Measurements from ENCODE around the gene PKNOX1. TPM values are rescaled to one million over a fixed set of nuclear protein-coding genes. Genes with fewer than 3 reads are reported as not detected.
"Not testable (repeated sequence)": the region's sequence is repeated elsewhere in the genome, so short reads cannot be mapped to it uniquely, and the experiment has no call there.

Gene PKNOX1
- total RNA-seq, 1 experiment from 2014 or later: 15.0 TPM

- H3K27me3 Mint-ChIP-seq (ENCODE audit: insufficient read depth, unreplicated experiment); H3K36me3 Mint-ChIP-seq (ENCODE audit: insufficient read depth, unreplicated experiment); DNase-seq (ENCODE audit: unreplicated experiment); H3K4me3 Mint-ChIP-seq (ENCODE audit: unreplicated experiment); intact Hi-C loops (cut with micrococcal nuclease); H3K4me1 Mint-ChIP-seq (ENCODE audit: insufficient read depth, unreplicated experiment); BruUV-seq (replicated peaks); H3K9me3 Mint-ChIP-seq (ENCODE audit: unreplicated experiment); CTCF ChIA-PET; H3K27ac Mint-ChIP-seq (ENCODE audit: low read depth, unreplicated experiment); POLR2A ChIA-PET: not testable (repeated sequence)
Measured at GRCh38 chr21:43082587-43083300, 108.4 kb downstream of the PKNOX1 start.

Small RNA genes lying within 50 kb of the gene (microRNA-seq; reads per million reads assigned to microRNA genes)
- gene MIR5692B: not detected

Other genes starting within 250 kb of the PKNOX1 start
- 20.7 and 34.4 TPM in 2 replicates for gene WDR4, start 95.0 kb upstream of the PKNOX1 start, total RNA-seq (2022)
- gene NDUFV3, start 81.3 kb upstream of the PKNOX1 start, total RNA-seq (2022): 70.0 and 79.7 TPM in 2 replicates
- gene ERVH48-1, start 48.9 kb upstream of the PKNOX1 start, total RNA-seq (2022): not detected in 2 replicates
- gene CBS, start 101.3 kb downstream of the PKNOX1 start, total RNA-seq (2022): 71.2 and 89.4 TPM in 2 replicates
- 37.9 and 38.0 TPM in 2 replicates for gene U2AF1, start 133.0 kb downstream of the PKNOX1 start, total RNA-seq (2022)
- gene CRYAA, start 194.4 kb downstream of the PKNOX1 start, total RNA-seq (2022): not detected in 2 replicates

Measured in MCF 10A (cell line).